Suprapubic skin (tissue), 4 donors: ENCODE data around the gene TSLP.

ENCODE experiments used
- EP300 ChIP-seq: sonication (generic); formaldehyde crosslinking; IDR thresholded peaks from one replicate; pipeline ENCODE4 v1.6.1; 2017; ENCODE audit warnings: antibody characterized with exemption
- POLR2A ChIP-seq, 2 donors: fragments of 450-650 bp; IDR thresholded peaks; one replicate each; pipeline ENCODE4 v1.6.1; 2017; ENCODE audit warnings: antibody characterized with exemption in 2 of 2, mild to moderate bottlenecking in 2 of 2, moderate library complexity in 2 of 2
- POLR2AphosphoS5 ChIP-seq, 3 donors: sonication (generic); formaldehyde crosslinking; IDR thresholded peaks; one replicate each; pipeline ENCODE4 v1.6.1; 2017; ENCODE audit warnings: antibody characterized with exemption in 3 of 3
- TF ChIP-seq, protein P1 (sequence below), 2 donors: fragments of 200-600 bp in 1 of 2; fragments of 450-650 bp in 1 of 2; sonication (generic) in 1 of 2; IDR thresholded peaks; one replicate each; pipeline ENCODE4 v1.5.1; 2016 to 2019; ENCODE audit warnings: antibody characterized with exemption in 2 of 2, mild to moderate bottlenecking in 1 of 2, moderate library complexity in 1 of 2

DNA sequence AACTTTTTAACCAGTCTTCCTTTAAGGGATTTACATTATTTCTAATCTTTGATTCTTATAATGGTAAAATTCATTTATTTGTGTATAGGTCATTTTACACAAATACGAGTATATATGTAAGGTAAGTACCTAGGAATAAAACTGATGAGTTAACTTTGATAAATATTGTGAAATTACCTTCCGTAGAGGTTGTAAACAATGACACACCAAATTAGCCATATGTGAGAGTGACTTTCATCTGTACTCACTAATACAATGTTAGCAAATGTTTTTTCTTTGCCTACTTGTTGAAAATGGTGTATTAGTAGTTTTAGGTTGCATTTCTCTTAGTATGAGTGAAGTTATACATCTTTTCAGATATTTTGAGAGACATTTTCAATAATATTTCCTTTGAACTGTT, 42.6 kb upstream of the TSLP start:
- TF ChIP-seq POLR2AphosphoS5 (IDR thresholded peaks at IDR 0.05): no peak
- TF ChIP-seq, protein P1, sequence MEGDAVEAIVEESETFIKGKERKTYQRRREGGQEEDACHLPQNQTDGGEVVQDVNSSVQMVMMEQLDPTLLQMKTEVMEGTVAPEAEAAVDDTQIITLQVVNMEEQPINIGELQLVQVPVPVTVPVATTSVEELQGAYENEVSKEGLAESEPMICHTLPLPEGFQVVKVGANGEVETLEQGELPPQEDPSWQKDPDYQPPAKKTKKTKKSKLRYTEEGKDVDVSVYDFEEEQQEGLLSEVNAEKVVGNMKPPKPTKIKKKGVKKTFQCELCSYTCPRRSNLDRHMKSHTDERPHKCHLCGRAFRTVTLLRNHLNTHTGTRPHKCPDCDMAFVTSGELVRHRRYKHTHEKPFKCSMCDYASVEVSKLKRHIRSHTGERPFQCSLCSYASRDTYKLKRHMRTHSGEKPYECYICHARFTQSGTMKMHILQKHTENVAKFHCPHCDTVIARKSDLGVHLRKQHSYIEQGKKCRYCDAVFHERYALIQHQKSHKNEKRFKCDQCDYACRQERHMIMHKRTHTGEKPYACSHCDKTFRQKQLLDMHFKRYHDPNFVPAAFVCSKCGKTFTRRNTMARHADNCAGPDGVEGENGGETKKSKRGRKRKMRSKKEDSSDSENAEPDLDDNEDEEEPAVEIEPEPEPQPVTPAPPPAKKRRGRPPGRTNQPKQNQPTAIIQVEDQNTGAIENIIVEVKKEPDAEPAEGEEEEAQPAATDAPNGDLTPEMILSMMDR (IDR thresholded peaks at IDR 0.05): no peak
- TF ChIP-seq POLR2A (IDR thresholded peaks at IDR 0.05): no peak
- no peak for TF ChIP-seq EP300
